DND-41 (cell line): ENCODE results near the gene RNASET2.

ENCODE experiments used
- CTCF ChIP-seq: IDR thresholded peaks from 2 replicates; pipeline ENCODE4 v1.5.1; 2012; ENCODE audit warnings: borderline replicate concordance, low read length, moderate library complexity, mild to moderate bottlenecking; ENCODE audit not compliant: poor library complexity, severe bottlenecking; ENCODE audit errors: extremely low read depth
- EZH2 ChIP-seq: IDR thresholded peaks from 3 replicates; pipeline ENCODE4 v1.6.1; 2012; ENCODE audit warnings: borderline replicate concordance, low read depth, mild to moderate bottlenecking, moderate library complexity, low read length, inconsistent platforms; ENCODE audit not compliant: severe bottlenecking

GRCh38 chr6:166970776-166971175 lies 14.4 kb upstream of the RNASET2 start:
- TF ChIP-seq CTCF: no peak
- no peak for TF ChIP-seq EZH2
